Measurements from ENCODE around the gene GTPBP1.

GTPBP1 gene

GRCh38 chr22:38761202-38762162, 55.7 kb downstream of the GTPBP1 start:
- DNase-seq (ENCODE audit: low read depth): no peak

GRCh38 chr22:38762551-38762983, 56.8 kb downstream of the GTPBP1 start:
- no peak for DNase-seq (ENCODE audit: low read depth)

GRCh38 chr22:38766076-38766777, 60.5 kb downstream of the GTPBP1 start:
- no peak for DNase-seq (ENCODE audit: low read depth)

GRCh38 chr22:38767313-38767712, 61.6 kb downstream of the GTPBP1 start:
- no peak for DNase-seq (ENCODE audit: low read depth)

GRCh38 chr22:38768036-38768435, 62.3 kb downstream of the GTPBP1 start:
- no peak for DNase-seq (ENCODE audit: low read depth)

- DNase-seq (ENCODE audit: low read depth): no peak
Observed at GRCh38 chr22:38770257-38770949, 64.7 kb downstream of the GTPBP1 start.

- DNase-seq (ENCODE audit: low read depth): no peak
Observed at GRCh38 chr22:38772623-38772873, 66.8 kb downstream of the GTPBP1 start.

GRCh38 chr22:38773363-38773946, 67.7 kb downstream of the GTPBP1 start:
- DNase-seq (ENCODE audit: low read depth): no peak

GRCh38 chr22:38774496-38775166, 68.9 kb downstream of the GTPBP1 start:
- no peak for DNase-seq (ENCODE audit: low read depth)

GRCh38 chr22:38775656-38776055, 69.9 kb downstream of the GTPBP1 start:
- DNase-seq (ENCODE audit: low read depth): no peak

- no peak for DNase-seq (ENCODE audit: low read depth)
Observed at GRCh38 chr22:38776086-38776485, 70.3 kb downstream of the GTPBP1 start.

- no peak for DNase-seq (ENCODE audit: low read depth)
Observed at GRCh38 chr22:38777087-38777671, 71.4 kb downstream of the GTPBP1 start.

GRCh38 chr22:38781033-38781432, 75.3 kb downstream of the GTPBP1 start:
- DNase-seq (ENCODE audit: low read depth): no peak

- DNase-seq (ENCODE audit: low read depth): no peak
Observed at GRCh38 chr22:38782402-38783094, 76.8 kb downstream of the GTPBP1 start.

Data from stimulated activated CD8-positive, alpha-beta memory T cell treated with anti-CD3 and anti-CD28 coated beads, Interleukin-4, amount 100 ng/mL, for 24 hours (primary cell).